GM21737 (cell line): Measurements from ENCODE around the gene NUBPL.
"Not testable (repeated sequence)": the region's sequence is repeated elsewhere in the genome, so short reads cannot be mapped to it uniquely, and the experiment has no call there.

Experiments
- ATAC-seq: cut with Tn5 transposase; IDR thresholded peaks from one replicate; pipeline ENCODE4 v1.9.1; 2021; ENCODE audit warnings: mild to moderate bottlenecking, moderate library complexity; ENCODE audit not compliant: unreplicated experiment

NUBPL gene

DNA sequence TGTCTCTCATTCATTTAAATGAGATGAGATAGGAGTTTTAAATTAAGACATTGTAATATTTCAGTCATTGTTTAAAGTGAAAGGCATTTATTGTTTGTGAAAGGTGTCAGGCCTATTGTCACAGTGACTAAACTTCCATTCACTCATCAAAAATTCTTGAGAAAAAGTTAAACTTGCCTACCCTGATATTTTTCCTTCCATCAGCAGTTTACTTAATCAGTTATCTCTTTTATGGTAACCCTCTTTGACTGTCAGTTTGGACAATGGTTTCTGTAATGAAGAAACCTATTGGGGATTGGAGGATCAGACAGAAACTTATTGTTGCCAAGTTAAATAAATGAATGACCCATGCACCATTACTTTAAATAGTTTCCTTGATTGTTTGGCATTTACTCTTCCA lies 241.6 kb downstream of the NUBPL start:
- no peak for ATAC-seq

DNA sequence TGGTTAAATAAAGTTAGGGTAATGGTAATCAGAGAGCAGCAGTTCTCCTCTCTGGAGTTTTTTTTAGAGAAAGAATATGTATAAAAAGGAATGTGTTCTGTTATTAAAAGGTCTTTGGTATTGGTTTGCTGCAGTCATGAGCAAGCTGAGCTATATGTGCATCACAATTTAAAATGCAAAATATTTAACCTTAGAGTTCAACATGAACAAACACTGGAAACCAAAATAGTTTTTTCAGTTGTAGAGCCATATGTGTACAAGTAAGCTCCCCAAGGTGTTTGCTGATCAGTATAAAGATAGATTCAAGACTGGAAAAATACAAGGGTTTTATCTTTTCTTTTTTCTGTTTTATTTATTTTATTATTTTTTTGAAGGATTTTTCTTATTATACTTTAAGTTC lies 245.0 kb downstream of the NUBPL start:
- ATAC-seq: no peak

- not testable (repeated sequence) for ATAC-seq
Measured at GRCh38 chr14:31811693-31812628, 250.8 kb downstream of the NUBPL start.

- not testable (repeated sequence) for ATAC-seq
Measured at GRCh38 chr14:31813724-31814490, 252.7 kb downstream of the NUBPL start.

DNA sequence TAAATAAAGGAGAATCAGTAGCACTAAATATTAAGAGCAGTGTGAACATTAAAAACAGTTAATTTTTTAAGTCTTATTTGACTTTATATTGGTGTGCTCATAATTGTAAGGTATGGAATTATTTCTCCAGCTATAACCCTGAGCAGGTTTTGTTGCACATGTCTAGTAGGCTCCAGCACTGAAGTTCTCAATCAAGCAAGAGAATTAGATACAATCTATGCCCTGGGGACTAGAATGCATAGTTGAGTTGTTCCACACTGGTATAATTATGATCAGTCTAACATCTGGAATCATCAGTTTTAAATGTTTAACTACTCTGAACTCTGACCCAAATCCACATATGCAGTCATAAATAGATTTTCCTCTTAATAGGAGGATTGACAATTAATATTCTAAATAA lies 258.1 kb downstream of the NUBPL start:
- ATAC-seq: no peak

- ATAC-seq: no peak
Measured at GRCh38 chr14:31825459-31825858, 264.3 kb downstream of the NUBPL start.

GRCh38 chr14:31827325-31827724 lies 266.1 kb downstream of the NUBPL start:
- ATAC-seq: no peak

DNA sequence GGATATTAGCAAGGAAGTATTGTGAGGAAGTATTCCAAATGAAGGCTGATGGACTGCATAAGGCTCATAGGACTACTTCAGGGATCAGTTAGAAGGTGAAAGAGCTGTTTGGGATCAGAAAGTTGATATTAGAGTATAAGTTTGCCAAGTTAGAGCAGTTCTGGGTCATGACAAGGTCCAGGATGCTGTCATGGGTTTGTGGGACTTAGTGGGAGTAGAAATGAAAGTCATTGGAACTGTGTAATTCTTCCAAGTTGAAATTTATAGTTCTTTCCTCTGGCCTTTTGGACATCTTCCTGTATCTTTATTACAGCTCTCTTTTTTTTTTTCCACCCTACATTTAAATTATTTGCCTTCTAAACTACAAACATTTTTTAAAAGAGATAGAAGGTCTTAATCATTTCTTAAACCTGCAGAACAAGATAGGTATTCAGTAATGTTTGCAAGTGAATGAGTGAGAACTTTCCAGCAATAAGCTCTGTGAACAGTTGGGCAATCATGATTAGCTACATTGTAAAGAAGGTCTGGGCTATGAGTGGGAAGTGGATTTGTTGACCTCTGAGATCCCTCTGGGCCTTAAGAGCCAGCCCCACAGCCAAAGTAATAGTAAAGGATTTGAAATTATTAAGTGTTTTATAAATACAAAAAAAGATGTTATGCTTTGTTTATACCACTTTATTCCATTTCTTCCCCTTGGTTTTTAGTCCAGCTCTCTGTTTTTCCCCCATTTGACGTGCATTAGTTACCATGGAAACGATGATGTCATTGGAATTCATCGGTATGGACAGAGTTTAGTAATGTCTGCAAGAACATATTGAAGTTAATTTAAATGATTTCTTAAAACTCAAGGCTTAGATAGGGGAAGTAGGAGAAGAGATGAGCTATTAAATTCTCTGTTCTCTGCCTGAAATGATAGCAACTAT lies 268.0 kb downstream of the NUBPL start:
- no peak for ATAC-seq

DNA sequence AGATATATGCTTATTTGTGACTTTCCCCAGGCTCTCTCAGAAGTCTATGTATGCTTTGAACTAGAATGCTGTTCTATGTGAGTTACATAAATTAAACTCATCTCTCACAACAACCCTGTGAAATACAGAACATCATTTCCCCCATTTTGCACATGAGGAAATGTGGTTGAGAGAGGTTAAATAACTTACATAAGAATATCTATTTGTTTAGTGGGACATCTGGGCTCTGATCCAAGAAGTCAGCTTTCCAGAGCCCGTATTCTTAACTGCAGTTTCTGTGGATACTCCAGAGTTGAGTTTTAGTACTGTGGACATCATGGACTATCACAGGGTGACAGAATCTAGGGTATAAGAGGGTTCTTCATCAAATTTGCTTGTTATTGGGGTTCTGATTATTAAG lies 273.4 kb downstream of the NUBPL start:
- ATAC-seq: no peak

GRCh38 chr14:31835049-31835448 lies 273.8 kb downstream of the NUBPL start:
- ATAC-seq: no peak

- ATAC-seq: no peak
Measured at GRCh38 chr14:31837031-31837430, 275.8 kb downstream of the NUBPL start.

- ATAC-seq: no peak
Measured at GRCh38 chr14:31842899-31843298, 281.7 kb downstream of the NUBPL start.

DNA sequence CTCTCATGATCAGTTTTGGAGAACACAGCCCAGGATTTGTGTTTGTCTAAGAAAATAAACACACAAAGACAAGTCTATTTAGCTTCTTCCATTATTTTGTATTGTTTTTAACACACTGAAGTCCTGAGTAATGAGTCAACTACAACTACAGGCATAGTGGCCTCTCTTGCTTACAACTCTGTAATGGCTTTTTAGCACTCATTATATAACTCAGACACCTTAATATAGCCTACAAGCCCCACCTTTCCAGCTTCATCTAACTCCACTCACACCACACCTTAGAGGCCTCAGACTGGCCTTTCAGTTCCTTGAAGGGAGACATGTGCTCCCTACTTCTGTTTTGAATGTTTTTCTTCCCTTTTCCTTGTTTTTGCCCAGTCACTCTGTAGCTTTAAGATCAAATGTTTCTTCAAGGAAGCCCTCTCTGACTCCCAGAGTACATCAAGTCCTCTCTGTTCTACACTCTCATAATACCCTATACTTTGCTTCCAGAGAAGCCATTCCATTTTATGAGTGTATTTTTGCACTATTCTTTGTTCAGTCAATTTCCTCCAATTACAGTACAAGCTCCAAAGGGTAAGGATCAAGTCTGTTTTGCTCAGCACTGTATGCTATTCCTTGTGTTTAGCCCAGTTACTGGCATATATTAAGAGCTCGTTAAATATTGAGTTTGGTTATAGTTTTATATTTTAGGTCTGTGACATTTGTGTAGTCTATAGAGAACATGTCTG lies 282.3 kb downstream of the NUBPL start:
- ATAC-seq: no peak

DNA sequence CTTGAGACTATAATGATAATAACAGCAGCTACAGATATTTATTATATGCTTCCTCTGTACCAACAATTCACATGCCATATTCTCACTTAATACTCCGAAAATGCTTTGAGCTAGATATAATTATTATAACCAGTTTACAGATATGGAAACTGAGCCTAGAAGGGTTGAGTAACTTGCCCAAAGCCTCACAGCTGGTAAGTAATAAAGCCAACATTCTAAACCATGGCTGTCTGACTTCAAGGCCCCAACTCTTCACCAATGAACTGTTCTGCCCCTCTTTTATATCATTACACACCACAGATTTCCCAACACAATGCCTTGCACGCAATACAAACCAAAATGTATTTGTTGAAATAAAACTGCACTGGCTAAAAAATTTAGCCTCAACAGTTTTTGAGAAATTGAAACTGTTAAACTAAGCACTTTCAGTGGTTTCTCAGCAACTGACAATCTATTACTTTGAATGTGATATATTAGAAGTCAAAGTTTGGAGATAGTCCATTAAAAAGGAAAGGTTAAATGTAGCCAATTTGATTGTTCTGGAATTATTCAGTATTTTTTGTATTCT lies 293.4 kb downstream of the NUBPL start:
- ATAC-seq: no peak

GRCh38 chr14:31855262-31855661 lies 294.1 kb downstream of the NUBPL start:
- ATAC-seq: no peak

DNA sequence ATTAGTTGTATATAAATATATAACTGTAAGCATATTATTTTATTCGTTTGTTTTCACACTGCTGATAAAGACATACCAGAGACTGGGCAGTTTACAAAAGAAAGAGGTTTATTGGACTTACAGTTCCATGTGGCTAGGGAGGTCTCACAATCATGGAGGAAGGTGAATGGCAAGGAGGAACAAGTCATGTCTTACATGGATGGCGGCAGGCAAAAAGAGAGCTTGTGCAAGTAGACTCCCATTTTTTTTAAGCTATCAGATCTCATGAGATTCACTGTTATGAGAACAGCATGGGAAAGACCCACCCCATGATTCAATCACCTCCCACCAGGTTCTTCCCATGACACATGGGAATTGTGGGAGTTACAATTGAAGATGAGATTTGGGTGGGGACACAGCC lies 294.8 kb downstream of the NUBPL start:
- ATAC-seq: not testable (repeated sequence)

DNA sequence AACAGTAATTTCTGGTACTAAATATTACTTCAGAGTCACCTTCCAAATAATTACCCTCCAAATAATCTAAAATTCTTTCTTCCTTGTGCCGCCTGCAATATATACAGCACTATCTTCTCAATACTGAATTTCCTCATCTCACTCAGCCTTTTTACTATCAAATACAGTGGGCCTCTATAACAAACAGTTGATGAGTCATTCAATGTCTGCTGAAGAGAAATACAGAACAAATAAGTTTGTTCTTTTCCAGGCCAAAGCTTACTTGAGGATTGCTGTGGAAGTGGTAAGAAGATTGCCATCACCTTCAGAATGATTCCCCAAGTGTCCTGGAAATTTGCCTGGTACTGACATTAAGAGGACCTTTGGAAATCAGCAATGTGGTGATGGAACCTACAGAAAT lies 297.7 kb downstream of the NUBPL start:
- ATAC-seq: no peak

GRCh38 chr14:31864937-31865855 lies 304.0 kb downstream of the NUBPL start:
- ATAC-seq: no peak

DNA sequence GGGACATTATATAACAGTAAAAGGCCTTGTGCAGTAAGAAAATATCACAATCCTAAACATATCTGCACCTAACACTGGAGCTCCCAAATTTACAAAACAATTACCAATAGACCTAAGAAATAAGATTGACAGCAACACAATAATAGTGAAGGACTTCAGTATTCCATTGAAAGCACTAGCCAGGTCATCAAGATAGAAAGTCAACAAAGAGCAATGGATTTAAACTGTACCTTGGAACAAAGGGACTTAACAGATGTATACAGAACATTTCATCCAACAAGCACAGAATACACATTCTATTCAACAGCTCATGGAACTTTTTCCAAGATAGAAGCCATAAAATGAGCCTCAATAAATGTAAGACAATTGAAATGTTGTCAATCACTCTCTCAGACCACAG lies 306.4 kb downstream of the NUBPL start:
- ATAC-seq: no peak
